HepG2 (cell line): Measurements from ENCODE around the gene FAM131C. TPM values are rescaled to one million over a fixed set of nuclear protein-coding genes. Genes with fewer than 3 reads are reported as not detected.

Experiments
- ATF5 ChIP-seq: sonication (generic); formaldehyde crosslinking; IDR thresholded peaks from 2 replicates; pipeline ENCODE4 v1.4.0; 2020; ENCODE audit warnings: mild to moderate bottlenecking, low read depth, missing genetic modification reagents
- BRF2 ChIP-seq: sonication (generic); formaldehyde crosslinking; IDR thresholded peaks from 2 replicates; pipeline ENCODE4 v1.8.1; 2022; ENCODE audit warnings: mild to moderate bottlenecking, missing genetic modification reagents
- CENPX ChIP-seq: sonication (generic); formaldehyde crosslinking; IDR thresholded peaks from 2 replicates; pipeline ENCODE4 v1.9.0; 2021; ENCODE audit warnings: mild to moderate bottlenecking, missing genetic modification reagents, moderate library complexity
- ISX ChIP-seq: sonication (generic); formaldehyde crosslinking; conservative IDR thresholded peaks from 2 replicates; pipeline ENCODE4 v1.5.0; 2020; ENCODE audit warnings: missing genetic modification reagents
- KLF15 ChIP-seq: sonication (generic); formaldehyde crosslinking; IDR thresholded peaks from 2 replicates; pipeline ENCODE4 v1.8.1; 2023; ENCODE audit warnings: borderline replicate concordance, mild to moderate bottlenecking, inconsistent platforms, missing genetic modification reagents, mixed read lengths
- MAX ChIP-seq: IDR thresholded peaks from 2 replicates; pipeline ENCODE4 v1.6.1; 2012; ENCODE audit warnings: inconsistent platforms
- MIER3 ChIP-seq: IDR thresholded peaks from 2 replicates; pipeline ENCODE4 v1.6.1; 2016; ENCODE audit warnings: missing compliant biosample characterization, borderline replicate concordance
- NFIB ChIP-seq: sonication (generic); formaldehyde crosslinking; IDR thresholded peaks from 2 replicates; pipeline ENCODE4 v1.9.0; 2021; ENCODE audit warnings: missing genetic modification reagents, mild to moderate bottlenecking, borderline replicate concordance
- NFKBIZ ChIP-seq: IDR thresholded peaks from 2 replicates; pipeline ENCODE4 v1.6.1; 2018; ENCODE audit warnings: missing genetic modification reagents, missing compliant biosample characterization
- PAXIP1 ChIP-seq: sonication (generic); formaldehyde crosslinking; conservative IDR thresholded peaks from 2 replicates; pipeline ENCODE4 v1.4.0; 2020; ENCODE audit warnings: mild to moderate bottlenecking, missing genetic modification reagents, moderate library complexity
- POLR2G ChIP-seq: fragments of 200-400 bp; formaldehyde crosslinking; IDR thresholded peaks from 2 replicates; pipeline ENCODE4 v1.6.1; 2018; ENCODE audit warnings: mild to moderate bottlenecking, low read depth, low read length, moderate library complexity
- PPARG ChIP-seq: conservative IDR thresholded peaks from 2 replicates; pipeline ENCODE4 v1.6.1; 2016; ENCODE audit warnings: missing biosample characterization, missing genetic modification reagents
- SAFB2 ChIP-seq: sonication (generic); formaldehyde crosslinking; IDR thresholded peaks from 2 replicates; pipeline ENCODE4 v1.5.1; 2020; ENCODE audit warnings: missing genetic modification reagents, low read depth, mild to moderate bottlenecking, borderline replicate concordance
- SP5 ChIP-seq: IDR thresholded peaks from 2 replicates; pipeline ENCODE4 v1.6.1; 2016; ENCODE audit warnings: low read depth, borderline replicate concordance
- TFDP2 ChIP-seq: sonication (generic); formaldehyde crosslinking; IDR thresholded peaks from 2 replicates; pipeline ENCODE4 v1.4.0; 2020; ENCODE audit warnings: missing genetic modification reagents
- U2AF2 ChIP-seq: fragments of 200-400 bp; formaldehyde crosslinking; IDR thresholded peaks from 2 replicates; pipeline ENCODE4 v1.6.1; 2017; ENCODE audit warnings: low read depth, mild to moderate bottlenecking, low read length
- ZBTB34 ChIP-seq: sonication (generic); formaldehyde crosslinking; IDR thresholded peaks from 2 replicates; pipeline ENCODE4 v1.8.0; 2022; ENCODE audit warnings: mild to moderate bottlenecking, missing genetic modification reagents
- ZNF224 ChIP-seq: sonication (generic); formaldehyde crosslinking; IDR thresholded peaks from 2 replicates; pipeline ENCODE4 v1.5.0; 2020; ENCODE audit warnings: mild to moderate bottlenecking, missing genetic modification reagents
- ZNF296 ChIP-seq: sonication (generic); formaldehyde crosslinking; conservative IDR thresholded peaks from 2 replicates; pipeline ENCODE4 v1.5.0; 2020; ENCODE audit warnings: mild to moderate bottlenecking, missing genetic modification reagents
- ZNF383 ChIP-seq: sonication (generic); formaldehyde crosslinking; IDR thresholded peaks from 2 replicates; pipeline ENCODE4 v1.4.0; 2020; ENCODE audit warnings: missing genetic modification reagents, mild to moderate bottlenecking, borderline replicate concordance
- polyA plus RNA-seq, 8 experiments: library from polyadenylated mRNA; depleted of rRNA in 3 of 8; stranded (reverse) in 7 of 8; unstranded in 1 of 8; fragments of >200 nt; fragmentation: Illumina TruSeq in 4 of 8; extraction: Trizol in 4 of 8; gene quantifications; 2 replicates each; pipeline versions ENCODE4 v1.2.1 to v1.2.3, GENCODE V29; 2011 to 2016; ENCODE audit warnings: low read depth in 4 of 8, missing spikeins in 1 of 8, mixed read lengths in 1 of 8; ENCODE audit not compliant: insufficient read depth in 1 of 8
- total RNA-seq, 5 experiments: library from RNA; depleted of rRNA; stranded (reverse); fragments of >200 nt; fragmentation: Illumina TruSeq; extraction: Trizol; gene quantifications; 2 replicates each; pipeline ENCODE4 v1.2.3, GENCODE V29; 2016; ENCODE audit warnings: low read depth in 1 of 5

Gene FAM131C
- total and polyA plus RNA-seq, 2 of the 13 experiments (the other 11 are each of a cell fraction or from before 2014, with no cell fraction given): 0.07 TPM; not detected in 1

GRCh38 chr1:16012590-16013219 lies 60.7 kb downstream of the FAM131C start (continued):
- TF ChIP-seq ZNF383 (CRISPR knock-in tag) (no peak), NFKBIZ (CRISPR knock-in tag) (0 out of 2 replicates have a peak, but pooled peaks have one; percentile 55), POLR2G (peak; percentile 57), MIER3 (no peak), SP5 (peak; percentile 73; the same call in 1 of the 2 replicates), MAX (no peak; the same call in 1 of the 2 replicates), ZBTB34 (CRISPR knock-in tag) (no peak), U2AF2 (no peak), ZNF224 (CRISPR knock-in tag) (no peak), NFIB (CRISPR knock-in tag) (no peak), TFDP2 (CRISPR knock-in tag) (no peak), SAFB2 (CRISPR knock-in tag) (no peak; the same call in 1 of the 2 replicates), PAXIP1 (CRISPR knock-in tag) (peak; percentile 59), ATF5 (CRISPR knock-in tag) (no peak), ZNF296 (CRISPR knock-in tag) (no peak), KLF15 (no peak), ISX (no peak), BRF2 (CRISPR knock-in tag) (no peak), PPARG (CRISPR knock-in tag) (no peak), CENPX (CRISPR knock-in tag) (no peak)
